IMR-90 (cell line): Measurements from ENCODE around the gene COL4A1. TPM values are rescaled to one million over a fixed set of nuclear protein-coding genes. Genes with fewer than 3 reads are reported as not detected.

Experiments
- ATAC-seq: fragments of 200-7000 bp; cut with Tn5 transposase; 2 replicates; pipeline ENCODE4 v1.9.1; 2020; ENCODE audit warnings: low read depth, mild to moderate bottlenecking, moderate library complexity
- BruUV-seq: library from RNA; stranded (reverse); fragments of 400-500 nt; replicated peaks from 2 replicates; lab custom pipeline; 2021; lab: Mats Ljungman, UMichigan
- CTCF ChIA-PET: fragments of 300-600 bp; formaldehyde crosslinking; extraction: SDS; loops from one replicate; lab custom pipeline; 2021; ENCODE audit warnings: antibody characterized with exemption; lab: Yijun Ruan, JAX
- POLR2A ChIA-PET: fragments of 300-600 bp; sonication (Branson Sonifier 250); formaldehyde crosslinking; loops from one replicate; lab custom pipeline; 2022; ENCODE audit warnings: antibody characterized with exemption; ENCODE audit not compliant: unreplicated experiment; lab: Charles Lee
- DNase-seq: peaks from one replicate; pipeline ENCODE4 v3.0.0; 2013
- H2AFZ ChIP-seq: replicated peaks from 2 replicates; pipeline ENCODE3; 2013; ENCODE audit warnings: low read length, mild to moderate bottlenecking; ENCODE audit not compliant: poor library complexity
- H2AK5ac ChIP-seq: 2 replicates; pipeline ENCODE4 v1.6.1; 2013; ENCODE audit warnings: low read depth, low read length, inconsistent platforms
- H2AK9ac ChIP-seq: replicated peaks from 2 replicates; pipeline ENCODE3; 2013; ENCODE audit warnings: mild to moderate bottlenecking, low read depth, low read length, moderate library complexity; ENCODE audit not compliant: poor library complexity
- H2BK120ac ChIP-seq: 2 replicates; pipeline ENCODE4 v1.6.1; 2013; ENCODE audit warnings: low read depth, low read length, inconsistent platforms
- H2BK15ac ChIP-seq: 3 replicates; pipeline ENCODE4 v1.6.1; 2013; ENCODE audit warnings: low read depth, low read length, inconsistent platforms
- H2BK20ac ChIP-seq: 2 replicates; pipeline ENCODE4 v1.6.1; 2013; ENCODE audit warnings: low read depth, mild to moderate bottlenecking, inconsistent platforms, low read length, moderate library complexity
- H2BK5ac ChIP-seq: 2 replicates; pipeline ENCODE4 v1.6.1; 2013; ENCODE audit warnings: mild to moderate bottlenecking, low read depth, low read length, inconsistent platforms; ENCODE audit not compliant: poor library complexity, severe bottlenecking
- H3K14ac ChIP-seq: replicated peaks from 2 replicates; pipeline ENCODE4 v1.6.1; 2013; ENCODE audit warnings: low read depth, low read length, inconsistent platforms
- H3K18ac ChIP-seq: 2 replicates; pipeline ENCODE4 v1.6.1; 2013; ENCODE audit warnings: low read depth, low read length, control low read depth
- H3K23ac ChIP-seq: 2 replicates; pipeline ENCODE4 v1.6.1; 2013; ENCODE audit warnings: low read depth, low read length, inconsistent platforms
- H3K27ac ChIP-seq: 2 replicates; pipeline ENCODE4 v1.5.1; 2013; ENCODE audit warnings: mild to moderate bottlenecking, control low read depth, low read length; ENCODE audit not compliant: insufficient read depth
- H3K27me3 ChIP-seq: 2 replicates; pipeline ENCODE4 v1.6.1; 2013; ENCODE audit warnings: low read length; ENCODE audit not compliant: control insufficient read depth, insufficient read depth
- H3K36me3 ChIP-seq: 2 replicates; pipeline ENCODE4 v1.6.1; 2013; ENCODE audit warnings: low read length, mixed read lengths; ENCODE audit not compliant: control insufficient read depth, insufficient read depth
- H3K4ac ChIP-seq: 2 replicates; pipeline ENCODE4 v1.6.1; 2013; ENCODE audit warnings: low read depth, low read length, inconsistent platforms
- H3K4me1 ChIP-seq: 2 replicates; pipeline ENCODE4 v1.6.1; 2013; ENCODE audit warnings: low read length, mixed read lengths; ENCODE audit not compliant: control insufficient read depth, insufficient read depth
- H3K4me2 ChIP-seq: 2 replicates; pipeline ENCODE4 v1.6.1; 2013; ENCODE audit warnings: low read depth, mild to moderate bottlenecking, control low read depth, low read length, moderate library complexity
- H3K4me3 ChIP-seq: 2 replicates; pipeline ENCODE4 v1.5.1; 2013; ENCODE audit warnings: low read depth, mild to moderate bottlenecking, control low read depth, low read length, moderate library complexity; ENCODE audit not compliant: insufficient read depth
- H3K56ac ChIP-seq: 2 replicates; pipeline ENCODE4 v1.6.1; 2013; ENCODE audit warnings: low read length, inconsistent platforms; ENCODE audit not compliant: insufficient read depth; ENCODE audit errors: extremely low read depth
- H3K79me1 ChIP-seq, 2 experiments: 2 replicates each; pipeline ENCODE4 v1.6.1; 2013; ENCODE audit warnings: low read length in 2 of 2, inconsistent platforms in 1 of 2, low read depth in 1 of 2
- H3K9ac ChIP-seq: 2 replicates; pipeline ENCODE4 v1.6.1; 2013; ENCODE audit warnings: low read depth, low read length, control low read depth
- H3K9me1 ChIP-seq: 2 replicates; pipeline ENCODE4 v1.6.1; 2013; ENCODE audit warnings: low read length, inconsistent platforms; ENCODE audit not compliant: insufficient read depth
- H3K9me3 ChIP-seq: 2 replicates; pipeline ENCODE4 v1.6.1; 2013; ENCODE audit warnings: low read length; ENCODE audit not compliant: control insufficient read depth, insufficient read depth
- H4K20me1 ChIP-seq: 2 replicates; pipeline ENCODE4 v1.6.1; 2013; ENCODE audit warnings: low read length, inconsistent platforms; ENCODE audit not compliant: insufficient read depth
- H4K5ac ChIP-seq: 2 replicates; pipeline ENCODE4 v1.6.1; 2013; ENCODE audit warnings: mild to moderate bottlenecking, low read depth, low read length, control low read depth
- H4K8ac ChIP-seq, 2 experiments: 2 replicates each; pipeline ENCODE4 v1.6.1; 2013; ENCODE audit warnings: low read depth in 2 of 2, low read length in 2 of 2, control low read depth in 1 of 2, inconsistent platforms in 1 of 2
- H4K91ac ChIP-seq: 2 replicates; pipeline ENCODE4 v1.6.1; 2013; ENCODE audit warnings: low read depth, low read length, inconsistent platforms; ENCODE audit not compliant: insufficient read depth
- BHLHE40 ChIP-seq: fragments of 150-350 bp; IDR thresholded peaks from 2 replicates; pipeline ENCODE4 v1.6.1; 2016; ENCODE audit warnings: mild to moderate bottlenecking, low read depth, low read length
- CEBPB ChIP-seq: IDR thresholded peaks from 2 replicates; pipeline ENCODE4 v1.6.1; 2012; ENCODE audit warnings: low read depth, low read length, improper control_type of control experiment
- CHD1 ChIP-seq: IDR thresholded peaks from 2 replicates; pipeline ENCODE4 v1.6.1; 2012; ENCODE audit warnings: low read depth, low read length, improper control_type of control experiment
- FOS ChIP-seq: fragments of 150-350 bp; IDR thresholded peaks from 2 replicates; pipeline ENCODE4 v1.6.1; 2016; ENCODE audit warnings: low read depth, low read length
- MAFK ChIP-seq: IDR thresholded peaks from 2 replicates; pipeline ENCODE4 v1.6.1; 2012; ENCODE audit warnings: low read depth, low read length, improper control_type of control experiment
- MAZ ChIP-seq: IDR thresholded peaks from 2 replicates; pipeline ENCODE4 v1.6.1; 2012; ENCODE audit warnings: low read depth, mild to moderate bottlenecking, low read length, improper control_type of control experiment, moderate library complexity, borderline replicate concordance
- MXI1 ChIP-seq: IDR thresholded peaks from 2 replicates; pipeline ENCODE4 v1.6.1; 2012; ENCODE audit warnings: low read depth, mild to moderate bottlenecking, low read length, moderate library complexity, borderline replicate concordance
- NFE2L2 ChIP-seq: fragments of 150-350 bp; IDR thresholded peaks from 2 replicates; pipeline ENCODE4 v1.6.1; 2016; ENCODE audit warnings: low read depth, mild to moderate bottlenecking, low read length
- POLR2A ChIP-seq: IDR thresholded peaks from 2 replicates; pipeline ENCODE4 v1.6.1; 2012; ENCODE audit warnings: mild to moderate bottlenecking, low read depth, low read length
- RAD21 ChIP-seq: IDR thresholded peaks from 2 replicates; pipeline ENCODE4 v1.6.1; 2012; ENCODE audit warnings: low read length, improper control_type of control experiment
- RCOR1 ChIP-seq: IDR thresholded peaks from 2 replicates; pipeline ENCODE4 v1.6.1; 2012; ENCODE audit warnings: mild to moderate bottlenecking, low read length, improper control_type of control experiment; ENCODE audit not compliant: insufficient replicate concordance
- RFX5 ChIP-seq: IDR thresholded peaks from 2 replicates; pipeline ENCODE4 v1.8.0; 2012; ENCODE audit warnings: low read depth, mild to moderate bottlenecking, low read length, moderate library complexity
- SMC3 ChIP-seq: fragments of 150-350 bp; IDR thresholded peaks from 2 replicates; pipeline ENCODE4 v1.6.1; 2016; ENCODE audit warnings: low read depth, mild to moderate bottlenecking, antibody characterized with exemption, low read length, moderate library complexity
- WGBS, 2 experiments: methylation state at CpG; one replicate each; pipeline versions ENCODE4 v1.1.5 to v1.1.7; 2013; ENCODE audit warnings: missing lambda C conversion rate in 2 of 2; ENCODE audit not compliant: insufficient read length in 1 of 2; ENCODE audit errors: extremely low coverage in 2 of 2; 5-methylcytosine and 5-hydroxymethylcytosine counted together
- dilution Hi-C: fragments of 300-500 bp; cut with HindIII; formaldehyde crosslinking; loops from one replicate; pipeline ENCODE4 v1.14.3; 2018; ENCODE audit warnings: low sequenced_read_pairs; ENCODE audit not compliant: unreplicated experiment
- in situ Hi-C: fragments of 300-500 bp; cut with MboI; formaldehyde crosslinking; loops from 3 replicates; pipeline ENCODE4 v1.14.3; 2019; ENCODE audit warnings: low sequenced_read_pairs, inconsistent platforms, mixed read lengths
- intact Hi-C: fragments of 100-400 bp; cut with micrococcal nuclease; formaldehyde crosslinking; loops from 2 replicates; pipeline ENCODE4 v1.10.0; 2022
- polyA plus RNA-seq, 3 experiments: library from polyadenylated mRNA; depleted of rRNA; stranded (reverse); fragments of >200 nt; gene quantifications; 2 replicates each; pipeline ENCODE4 v1.2.3, GENCODE V29; 2012; ENCODE audit warnings: low replicate concordance in 1 of 3
- total RNA-seq: library from RNA; depleted of rRNA; stranded (reverse); fragments of >200 nt; gene quantifications from 2 replicates; pipeline ENCODE4 v1.2.3, GENCODE V29; 2012
- TF ChIP-seq, protein P1 (sequence below): fragments of 150-350 bp; IDR thresholded peaks from 2 replicates; pipeline ENCODE4 v1.6.1; 2017; ENCODE audit warnings: mild to moderate bottlenecking, antibody characterized with exemption, low read length, low read depth
- TF ChIP-seq, protein P2 (sequence below): conservative IDR thresholded peaks from 2 replicates; pipeline ENCODE4 v1.5.1; 2012; ENCODE audit warnings: mild to moderate bottlenecking, low read depth, low read length, improper control_type of control experiment
- TF ChIP-seq, protein P3 (sequence below): fragments of 150-350 bp; IDR thresholded peaks from 2 replicates; pipeline ENCODE4 v1.6.1; 2016; ENCODE audit warnings: low read depth, mild to moderate bottlenecking, low read length, moderate library complexity, borderline replicate concordance

The COL4A1 gene
- total and polyA plus RNA-seq, 2 of the 4 experiments (the other 2 are of a cell fraction), result 230 to 337 TPM

DNA sequence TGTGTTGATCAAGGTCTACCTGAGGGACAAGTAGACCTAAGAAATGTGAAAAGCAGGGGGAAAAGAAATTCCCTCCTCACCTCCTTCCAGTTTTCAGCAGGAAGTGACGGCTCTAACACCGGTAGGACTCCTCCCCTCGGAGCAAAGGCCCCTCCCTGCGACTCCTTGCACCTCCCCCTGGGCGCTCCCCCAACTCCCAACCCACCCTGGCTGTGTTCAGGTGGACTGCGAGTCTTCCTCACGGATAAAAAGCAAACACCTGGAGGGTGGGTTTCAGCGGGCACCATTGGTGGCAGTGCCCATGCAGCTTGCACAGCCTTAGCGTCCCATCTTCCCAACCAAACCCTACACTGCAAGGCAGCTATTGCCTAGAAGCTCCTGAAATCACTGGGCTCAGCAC, 124.5 kb downstream of the COL4A1 start:
- BruUV-seq, result no TSS peak

More for the DNA sequence above, 124.5 kb downstream of the COL4A1 start:
- no peak overlapping the region for H3K18ac ChIP-seq
- no peak for TF ChIP-seq CHD1
- TF ChIP-seq, protein P1, sequence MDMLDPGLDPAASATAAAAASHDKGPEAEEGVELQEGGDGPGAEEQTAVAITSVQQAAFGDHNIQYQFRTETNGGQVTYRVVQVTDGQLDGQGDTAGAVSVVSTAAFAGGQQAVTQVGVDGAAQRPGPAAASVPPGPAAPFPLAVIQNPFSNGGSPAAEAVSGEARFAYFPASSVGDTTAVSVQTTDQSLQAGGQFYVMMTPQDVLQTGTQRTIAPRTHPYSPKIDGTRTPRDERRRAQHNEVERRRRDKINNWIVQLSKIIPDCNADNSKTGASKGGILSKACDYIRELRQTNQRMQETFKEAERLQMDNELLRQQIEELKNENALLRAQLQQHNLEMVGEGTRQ, result no peak
- no peak for TF ChIP-seq NFE2L2
- TF ChIP-seq POLR2A, result no peak
- no peak for TF ChIP-seq MAFK
- TF ChIP-seq, protein P2, sequence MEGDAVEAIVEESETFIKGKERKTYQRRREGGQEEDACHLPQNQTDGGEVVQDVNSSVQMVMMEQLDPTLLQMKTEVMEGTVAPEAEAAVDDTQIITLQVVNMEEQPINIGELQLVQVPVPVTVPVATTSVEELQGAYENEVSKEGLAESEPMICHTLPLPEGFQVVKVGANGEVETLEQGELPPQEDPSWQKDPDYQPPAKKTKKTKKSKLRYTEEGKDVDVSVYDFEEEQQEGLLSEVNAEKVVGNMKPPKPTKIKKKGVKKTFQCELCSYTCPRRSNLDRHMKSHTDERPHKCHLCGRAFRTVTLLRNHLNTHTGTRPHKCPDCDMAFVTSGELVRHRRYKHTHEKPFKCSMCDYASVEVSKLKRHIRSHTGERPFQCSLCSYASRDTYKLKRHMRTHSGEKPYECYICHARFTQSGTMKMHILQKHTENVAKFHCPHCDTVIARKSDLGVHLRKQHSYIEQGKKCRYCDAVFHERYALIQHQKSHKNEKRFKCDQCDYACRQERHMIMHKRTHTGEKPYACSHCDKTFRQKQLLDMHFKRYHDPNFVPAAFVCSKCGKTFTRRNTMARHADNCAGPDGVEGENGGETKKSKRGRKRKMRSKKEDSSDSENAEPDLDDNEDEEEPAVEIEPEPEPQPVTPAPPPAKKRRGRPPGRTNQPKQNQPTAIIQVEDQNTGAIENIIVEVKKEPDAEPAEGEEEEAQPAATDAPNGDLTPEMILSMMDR, result no peak
- TF ChIP-seq MXI1, result no peak
- no peak for TF ChIP-seq RCOR1
- TF ChIP-seq CEBPB, result no peak
- no peak for TF ChIP-seq RFX5
- no peak for TF ChIP-seq FOS
- TF ChIP-seq SMC3, result no peak
- TF ChIP-seq BHLHE40, result no peak
- TF ChIP-seq MAZ, result no peak
- TF ChIP-seq, protein P3, sequence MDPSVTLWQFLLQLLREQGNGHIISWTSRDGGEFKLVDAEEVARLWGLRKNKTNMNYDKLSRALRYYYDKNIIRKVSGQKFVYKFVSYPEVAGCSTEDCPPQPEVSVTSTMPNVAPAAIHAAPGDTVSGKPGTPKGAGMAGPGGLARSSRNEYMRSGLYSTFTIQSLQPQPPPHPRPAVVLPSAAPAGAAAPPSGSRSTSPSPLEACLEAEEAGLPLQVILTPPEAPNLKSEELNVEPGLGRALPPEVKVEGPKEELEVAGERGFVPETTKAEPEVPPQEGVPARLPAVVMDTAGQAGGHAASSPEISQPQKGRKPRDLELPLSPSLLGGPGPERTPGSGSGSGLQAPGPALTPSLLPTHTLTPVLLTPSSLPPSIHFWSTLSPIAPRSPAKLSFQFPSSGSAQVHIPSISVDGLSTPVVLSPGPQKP, result no peak
- TF ChIP-seq RAD21, result no peak
- H3K4me1 ChIP-seq, result peaks cover under 1% of the 10 kb centered on the region
- H2BK20ac ChIP-seq, result no peak overlapping the region
- H2AFZ ChIP-seq, result no peak overlapping the region
- H3K9me3 ChIP-seq, result no peaks in the 10 kb centered on the region
- no peak overlapping the region for H2BK120ac ChIP-seq
- no peak overlapping the region for H2AK9ac ChIP-seq
- H3K27me3 ChIP-seq, result no peaks in the 10 kb centered on the region
- peaks cover 23% of the 10 kb centered on the region for H3K9me1 ChIP-seq
- H3K14ac ChIP-seq, result no peak overlapping the region
- intact Hi-C loops, result no loop called here
- no peak overlapping the region for H3K4me2 ChIP-seq
- no peak overlapping the region for H3K27ac ChIP-seq
- ChIA-PET CTCF (no interaction called here), POLR2A (no interaction called here)
- no peak for DNase-seq
- no peak overlapping the region for H4K91ac ChIP-seq
- in situ Hi-C loops, result no loop called here
- H3K79me1 ChIP-seq, result peaks cover 11 to 70% of the 10 kb centered on the region in 2 experiments; a peak in 3 of 4 replicates
- H3K56ac ChIP-seq, result no peak overlapping the region
- 0 out of 2 replicates have a peak, but pooled peaks cover 12% of the 10 kb centered on the region for H4K20me1 ChIP-seq
- 80% methylated on average over 1 of the region's 9 CpGs; no CpG with 5 or more reads in 1 of the 2 experiments for WGBS, 2 experiments
- H3K36me3 ChIP-seq, result peaks cover 84% of the 10 kb centered on the region
- H3K23ac ChIP-seq, result no peak overlapping the region
- no peak overlapping the region for H3K9ac ChIP-seq
- H4K8ac ChIP-seq, result no peak overlapping the region
- no peak overlapping the region for H2BK15ac ChIP-seq
- no peak overlapping the region for H2AK5ac ChIP-seq
- H2BK5ac ChIP-seq, result no peak overlapping the region
- no peak overlapping the region for H3K4ac ChIP-seq
- no peak overlapping the region for H3K4me3 ChIP-seq
- H4K5ac ChIP-seq, result no peak overlapping the region
- ATAC-seq, result no peak
- dilution Hi-C loops, result no loop called here
